NOMO-1 treated with dmso at 0.1 percent for 144 hours (cell line): ENCODE results near the gene SLAMF9.

Source experiments
- DNase-seq: peaks from one replicate; lab custom pipeline; 2025; ENCODE audit not compliant: unreplicated experiment; lab: John Stamatoyannopoulos, UW

The SLAMF9 gene

DNA sequence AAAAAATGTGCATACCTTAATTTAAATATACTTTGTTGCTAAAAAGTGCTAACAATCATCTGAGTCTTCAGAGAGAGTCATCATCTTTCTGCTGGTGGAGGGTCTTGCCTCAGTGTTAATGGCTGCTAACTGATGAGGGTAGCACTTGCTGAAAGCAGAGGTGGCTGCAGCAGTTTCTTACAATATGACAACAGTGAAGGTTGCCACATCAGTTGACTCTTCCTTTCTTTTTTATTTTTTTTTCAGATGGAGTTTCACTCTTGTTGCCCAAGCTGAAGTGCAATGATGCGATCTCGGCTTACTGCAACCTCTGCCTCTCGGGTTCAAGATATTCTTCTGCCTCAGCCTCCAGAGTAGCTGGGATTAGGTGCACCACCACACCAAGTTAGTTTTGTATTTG lies 51.5 kb downstream of the SLAMF9 start:
- DNase-seq: no peak
